Measurements from ENCODE around the gene POLA1.
A peak's percentile ranks its signal among the peaks of the same experiment; 100 is the strongest.

The POLA1 gene

DNA sequence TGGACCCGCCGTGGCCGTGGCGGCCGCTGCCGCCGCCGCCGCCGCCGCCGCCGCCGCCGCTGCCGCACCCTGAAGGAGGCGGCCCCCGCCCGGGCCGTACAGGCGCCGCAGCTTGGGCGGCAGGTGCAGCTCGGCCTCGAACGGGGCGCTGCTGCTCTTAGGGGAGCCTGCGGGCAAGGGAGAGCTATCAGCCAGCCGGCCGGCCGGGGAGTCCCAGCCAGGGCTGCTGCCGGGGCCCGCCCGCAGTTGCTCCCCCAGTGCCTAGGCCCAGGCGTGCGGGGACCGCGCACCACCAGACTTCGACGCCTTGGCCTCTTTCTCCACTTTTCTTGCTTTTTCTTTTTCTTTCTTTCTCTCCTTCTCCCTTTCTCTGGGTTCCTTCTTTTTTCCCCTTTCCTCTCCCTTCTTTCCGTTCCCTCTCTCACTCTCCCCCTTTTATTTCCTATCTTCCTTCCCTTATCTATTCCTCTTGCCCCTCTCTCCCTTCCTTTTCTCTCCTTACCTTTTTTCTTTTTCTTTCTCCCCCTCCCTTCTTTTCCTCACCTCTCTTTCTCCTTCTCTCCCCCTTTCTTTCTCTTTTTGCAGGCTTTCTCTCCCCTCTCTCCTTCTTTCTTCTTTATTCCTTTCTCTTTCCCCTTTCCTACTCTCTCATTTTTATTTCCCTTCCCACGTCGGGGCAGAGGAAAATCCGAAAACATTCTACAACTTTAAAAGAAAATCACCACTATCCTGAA, 320.1 kb downstream of the POLA1 start:
- peak overlapping the region; percentile 24 for H3K4me3 ChIP-seq (ENCODE audit: low read depth, low read length)
- in situ Hi-C loops (cut with HindIII; ENCODE audit: low sequenced_read_pairs): no loop called here
- no peak for DNase-seq (ENCODE audit: low read depth, low spot score)
- TF ChIP-seq, protein P1, sequence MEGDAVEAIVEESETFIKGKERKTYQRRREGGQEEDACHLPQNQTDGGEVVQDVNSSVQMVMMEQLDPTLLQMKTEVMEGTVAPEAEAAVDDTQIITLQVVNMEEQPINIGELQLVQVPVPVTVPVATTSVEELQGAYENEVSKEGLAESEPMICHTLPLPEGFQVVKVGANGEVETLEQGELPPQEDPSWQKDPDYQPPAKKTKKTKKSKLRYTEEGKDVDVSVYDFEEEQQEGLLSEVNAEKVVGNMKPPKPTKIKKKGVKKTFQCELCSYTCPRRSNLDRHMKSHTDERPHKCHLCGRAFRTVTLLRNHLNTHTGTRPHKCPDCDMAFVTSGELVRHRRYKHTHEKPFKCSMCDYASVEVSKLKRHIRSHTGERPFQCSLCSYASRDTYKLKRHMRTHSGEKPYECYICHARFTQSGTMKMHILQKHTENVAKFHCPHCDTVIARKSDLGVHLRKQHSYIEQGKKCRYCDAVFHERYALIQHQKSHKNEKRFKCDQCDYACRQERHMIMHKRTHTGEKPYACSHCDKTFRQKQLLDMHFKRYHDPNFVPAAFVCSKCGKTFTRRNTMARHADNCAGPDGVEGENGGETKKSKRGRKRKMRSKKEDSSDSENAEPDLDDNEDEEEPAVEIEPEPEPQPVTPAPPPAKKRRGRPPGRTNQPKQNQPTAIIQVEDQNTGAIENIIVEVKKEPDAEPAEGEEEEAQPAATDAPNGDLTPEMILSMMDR (IDR thresholded peaks at IDR 0.05; ENCODE audit: low read depth, low read length): no peak

DNA sequence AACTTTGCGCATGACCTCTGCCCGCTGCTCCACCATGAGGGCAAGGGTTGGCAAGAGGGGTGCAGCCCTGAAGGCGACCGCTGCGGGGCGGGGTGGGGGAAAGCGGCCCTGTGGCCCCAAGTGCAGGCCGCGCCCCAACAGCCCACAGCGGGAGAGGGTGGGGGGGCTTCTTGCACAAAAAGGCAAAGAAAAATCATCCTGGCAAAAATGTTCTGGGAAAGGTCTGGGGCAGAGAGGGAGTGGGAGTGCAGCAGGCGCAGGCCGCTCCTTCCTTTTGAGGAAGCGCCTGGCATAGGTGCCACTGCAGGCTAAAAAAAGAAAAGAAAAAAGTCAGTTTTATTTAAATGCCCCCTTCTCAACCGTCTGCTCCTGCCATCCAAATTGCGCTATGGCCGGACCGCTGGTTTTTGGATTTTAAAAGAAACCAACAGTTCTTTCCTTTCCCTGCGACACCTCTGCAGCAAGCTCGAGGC, 320.7 kb downstream of the POLA1 start:
- TF ChIP-seq, protein P1 (IDR thresholded peaks at IDR 0.05; ENCODE audit: low read depth, low read length): no peak

DNA sequence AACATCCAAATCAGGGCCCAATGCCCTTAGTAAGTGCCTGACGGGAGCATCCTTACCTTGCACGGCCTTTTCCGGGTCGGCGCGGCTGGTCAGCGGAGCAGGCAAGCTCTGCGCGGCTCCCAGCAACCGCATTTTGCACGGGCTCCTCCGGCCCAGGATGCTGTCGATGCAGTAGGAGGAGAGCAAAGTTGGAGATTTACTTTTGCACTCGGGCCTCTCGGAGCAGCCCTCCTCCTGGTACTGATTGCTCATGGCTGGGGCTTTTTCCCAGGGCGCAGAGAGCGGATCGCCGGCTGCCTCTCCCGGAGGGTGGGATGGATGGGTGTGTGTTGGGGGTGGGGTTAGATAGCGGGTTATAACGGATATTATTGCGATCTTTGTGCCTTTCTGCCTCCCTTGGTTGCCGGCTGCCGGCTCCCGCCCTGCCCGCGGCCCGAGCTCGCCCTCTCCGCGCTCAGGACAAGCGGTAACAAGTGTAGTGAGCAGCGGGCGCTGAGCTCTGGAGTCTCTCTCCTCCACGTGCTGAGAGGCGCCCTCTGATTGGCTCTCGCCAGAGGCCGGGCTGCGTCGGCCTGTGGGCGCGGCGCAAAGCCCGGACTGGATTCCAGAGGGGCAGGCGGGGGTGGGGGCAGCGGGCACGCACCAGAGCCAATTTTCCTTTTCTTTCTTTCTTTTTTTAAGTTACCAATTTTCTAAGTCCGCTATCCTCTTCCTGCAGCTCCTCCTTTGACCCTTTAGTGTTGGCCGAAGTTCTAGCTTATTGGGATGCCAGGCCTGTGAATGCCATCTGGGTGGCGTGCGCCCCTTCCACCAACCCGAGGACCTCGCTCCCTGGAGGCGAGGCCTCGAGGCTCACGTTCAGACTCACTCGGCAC, 322.0 kb downstream of the POLA1 start, which contains the start of gene ARX:
Gene ARX, minus strand, starts transcription at position 480 of the 875 bp plus-strand sequence. Its CDS starts 228 bp downstream, at position 252.
- peak within 1 kb of the TSS; percentile 24 for H3K4me3 ChIP-seq (ENCODE audit: low read depth, low read length)
- in situ Hi-C loops (cut with HindIII; ENCODE audit: low sequenced_read_pairs): no loop called here

More for the DNA sequence above, 320.7 kb downstream of the POLA1 start:
- H3K4me3 ChIP-seq (ENCODE audit: low read depth, low read length): peak overlapping the region; percentile 24
- DNase-seq (ENCODE audit: low read depth, low spot score): no peak
- in situ Hi-C loops (cut with HindIII; ENCODE audit: low sequenced_read_pairs): no loop called here

DNA sequence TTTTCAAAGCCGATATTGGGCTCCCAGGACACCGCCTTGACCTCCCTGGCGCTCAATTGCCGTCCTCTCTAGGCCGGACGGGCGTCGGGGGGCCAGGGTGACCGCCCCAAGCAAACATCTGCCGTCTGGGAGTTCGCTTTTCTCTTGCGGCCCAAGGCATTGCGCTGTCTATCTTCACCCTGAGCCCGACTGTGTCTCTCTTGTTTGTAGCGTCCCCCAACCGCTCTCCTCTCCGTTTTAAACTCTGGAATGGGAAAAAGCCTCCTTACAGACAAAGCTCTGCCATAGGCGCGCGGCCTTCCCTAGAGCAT, 322.6 kb downstream of the POLA1 start:
- no peak for DNase-seq (ENCODE audit: low read depth, low spot score)
- H3K4me3 ChIP-seq (ENCODE audit: low read depth, low read length): no peak overlapping the region
- in situ Hi-C loops (cut with HindIII; ENCODE audit: low sequenced_read_pairs): no loop called here
- TF ChIP-seq, protein P1 (IDR thresholded peaks at IDR 0.05; ENCODE audit: low read depth, low read length): no peak

More for the DNA sequence above, 322.0 kb downstream of the POLA1 start, which contains the start of gene ARX:
- peak; percentile 63 for DNase-seq (ENCODE audit: low read depth, low spot score)
- TF ChIP-seq, protein P1 (IDR thresholded peaks at IDR 0.05; ENCODE audit: low read depth, low read length): no peak

DNA sequence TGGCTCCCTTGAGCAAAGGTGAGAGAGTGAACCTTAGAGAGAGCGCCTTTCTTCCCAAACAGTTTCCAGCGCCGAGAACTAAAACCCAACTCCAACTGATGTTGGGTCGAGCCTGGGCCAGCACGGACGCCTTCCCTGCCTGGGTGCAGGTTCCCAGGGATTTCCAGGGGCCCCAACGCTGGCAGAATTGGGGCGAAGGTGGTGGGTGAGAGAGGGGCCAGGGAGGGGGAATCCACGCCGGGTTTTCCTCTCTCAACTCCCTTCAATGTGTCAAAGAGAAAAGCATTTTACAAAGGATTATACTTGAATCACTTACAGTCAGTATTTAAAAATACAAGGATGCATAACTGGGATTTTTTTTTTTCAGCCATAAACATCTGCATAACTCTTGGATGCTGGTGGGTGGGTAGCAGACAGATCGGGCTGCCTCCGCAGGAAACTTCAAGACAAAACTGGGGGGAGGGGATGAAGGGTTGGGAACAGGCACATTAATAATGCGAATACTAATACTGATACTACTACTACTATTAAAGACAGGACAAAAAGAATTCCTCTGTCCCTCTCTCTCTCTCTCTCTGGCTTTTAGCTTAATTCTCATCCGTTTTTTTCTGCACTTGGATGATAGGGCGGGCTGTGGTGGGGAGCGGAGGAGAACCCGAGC, 323.4 kb downstream of the POLA1 start:
- no peak overlapping the region for H3K4me3 ChIP-seq (ENCODE audit: low read depth, low read length)
- TF ChIP-seq, protein P1 (IDR thresholded peaks at IDR 0.05; ENCODE audit: low read depth, low read length): no peak

DNA sequence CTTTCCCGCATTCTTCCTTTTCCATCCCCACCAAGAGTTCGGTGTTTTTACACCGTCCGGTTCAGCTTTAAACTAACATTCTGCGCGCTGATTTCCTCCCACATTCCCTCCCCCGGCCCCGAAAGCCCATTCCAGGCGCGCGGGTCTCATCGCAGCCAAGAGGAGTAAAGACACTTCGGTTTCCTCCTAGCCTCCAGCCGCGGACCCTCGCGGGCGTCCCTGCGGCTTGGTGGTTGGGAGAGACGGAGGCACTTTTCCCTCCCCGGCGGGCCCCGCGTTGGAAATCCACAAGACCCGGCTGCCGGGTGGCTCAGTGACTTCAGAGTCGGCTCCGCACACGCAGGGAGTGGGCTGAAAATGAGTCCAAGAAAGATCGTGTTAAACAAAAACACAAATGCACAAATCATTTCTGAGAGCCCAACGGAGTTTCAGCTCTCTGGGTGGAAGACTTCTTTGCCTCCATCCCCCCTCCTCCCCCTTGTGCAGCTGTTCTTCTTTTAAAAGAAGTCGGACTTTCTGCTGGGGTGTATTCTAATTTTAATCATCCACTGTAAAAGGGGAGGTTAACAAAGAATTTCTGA, 324.0 kb downstream of the POLA1 start:
- TF ChIP-seq, protein P1 (IDR thresholded peaks at IDR 0.05; ENCODE audit: low read depth, low read length): no peak

More for the DNA sequence above, 323.4 kb downstream of the POLA1 start:
- no peak for DNase-seq (ENCODE audit: low read depth, low spot score)
- in situ Hi-C loops (cut with HindIII; ENCODE audit: low sequenced_read_pairs): no loop called here

More for the DNA sequence above, 324.0 kb downstream of the POLA1 start:
- in situ Hi-C loops (cut with HindIII; ENCODE audit: low sequenced_read_pairs): no loop called here
- no peak for DNase-seq (ENCODE audit: low read depth, low spot score)
- H3K4me3 ChIP-seq (ENCODE audit: low read depth, low read length): no peak overlapping the region
